HG03354 (cell line): ENCODE measurements around the gene XYLT1.

Experiments
- ATAC-seq: cut with Tn5 transposase; IDR thresholded peaks from one replicate; pipeline ENCODE4 v1.9.1; 2021; ENCODE audit warnings: mild to moderate bottlenecking; ENCODE audit not compliant: unreplicated experiment, poor library complexity, severe bottlenecking

Gene XYLT1

GRCh38 chr16:17252064-17252463, 218.7 kb downstream of the XYLT1 start:
- no peak for ATAC-seq

- no peak for ATAC-seq
Observed at GRCh38 chr16:17251496-17251895, 219.3 kb downstream of the XYLT1 start.

- ATAC-seq: no peak
Observed at GRCh38 chr16:17246974-17247732, 223.6 kb downstream of the XYLT1 start.

GRCh38 chr16:17246268-17246885, 224.4 kb downstream of the XYLT1 start:
- no peak for ATAC-seq

- no peak for ATAC-seq
Observed at GRCh38 chr16:17245776-17246175, 225.0 kb downstream of the XYLT1 start.

- ATAC-seq: no peak
Observed at GRCh38 chr16:17244872-17245551, 225.7 kb downstream of the XYLT1 start.

- ATAC-seq: no peak
Observed at GRCh38 chr16:17241264-17241835, 229.4 kb downstream of the XYLT1 start.

GRCh38 chr16:17238285-17239028, 232.3 kb downstream of the XYLT1 start:
- no peak for ATAC-seq

- ATAC-seq: no peak
Observed at GRCh38 chr16:17237350-17237944, 233.3 kb downstream of the XYLT1 start.

- no peak for ATAC-seq
Observed at GRCh38 chr16:17235147-17235815, 235.5 kb downstream of the XYLT1 start.

- ATAC-seq: no peak
Observed at GRCh38 chr16:17233318-17234002, 237.3 kb downstream of the XYLT1 start.

- no peak for ATAC-seq
Observed at GRCh38 chr16:17232487-17232886, 238.3 kb downstream of the XYLT1 start.

- ATAC-seq: no peak
Observed at GRCh38 chr16:17231972-17232371, 238.8 kb downstream of the XYLT1 start.

GRCh38 chr16:17230932-17231581, 239.7 kb downstream of the XYLT1 start:
- ATAC-seq: no peak

GRCh38 chr16:17229766-17230165, 241.0 kb downstream of the XYLT1 start:
- no peak for ATAC-seq

- no peak for ATAC-seq
Observed at GRCh38 chr16:17229131-17229530, 241.6 kb downstream of the XYLT1 start.

- no peak for ATAC-seq
Observed at GRCh38 chr16:17228708-17229055, 242.1 kb downstream of the XYLT1 start.

- ATAC-seq: no peak
Observed at GRCh38 chr16:17228048-17228707, 242.6 kb downstream of the XYLT1 start.
